Measurements from ENCODE around the gene USP5.

- TF ChIP-seq CTCF (conservative IDR thresholded peaks at IDR 0.05; ENCODE audit: low read length) (no peak), EZH2phosphoT487 (IDR thresholded peaks at IDR 0.05; ENCODE audit: borderline replicate concordance, low read depth, low read length) (no peak)
Observed at GRCh38 chr12:6888360-6888759, 36.4 kb downstream of the USP5 start.

All from OCI-LY7 (cell line).